ENCODE measurements around the gene SHLD2. TPM values are rescaled to one million over a fixed set of nuclear protein-coding genes. Genes with fewer than 3 reads are reported as not detected.

SHLD2 gene
- total RNA-seq, 4 donors from 2014 or later: 17.1 to 61.6 (median 30.2) TPM

DNA sequence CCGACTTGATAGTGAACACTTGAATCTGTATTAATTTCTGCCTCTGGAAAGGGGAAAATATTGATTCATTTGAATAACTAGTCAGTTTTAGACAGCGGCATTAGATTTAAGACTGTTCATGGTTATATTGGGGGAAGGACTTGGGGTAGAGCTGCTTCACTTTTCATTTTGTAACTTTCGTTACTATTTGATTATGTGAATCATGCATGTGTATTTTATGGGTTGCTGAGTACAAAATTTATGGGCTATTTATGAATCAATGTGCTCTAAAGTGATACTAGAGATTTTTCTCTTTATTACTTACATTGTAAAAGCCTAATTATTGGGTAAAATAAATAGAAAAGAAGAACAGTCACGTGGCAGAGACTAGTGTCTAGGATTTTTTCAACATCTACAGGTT, 5.3 kb upstream of the SHLD2 start:
- H3K27me3 ChIP-seq: no peaks in the 10 kb centered on the region
- no peaks in the 10 kb centered on the region for H3K36me3 ChIP-seq
- H3K4me1 ChIP-seq: peaks cover 0 to 9% of the 10 kb centered on the region in 2 donors
- H3K9me3 ChIP-seq: no peaks in the 10 kb centered on the region
- no peak overlapping the region for H3K4me3 ChIP-seq
- intact Hi-C loops (cut with DNase I; ENCODE audit: low total_unique reads): loop anchor here (10.0 kb wide), 1 partner anchor 125 kb away; the partner anchor contains the start of gene ADIRF
- no peak for TF ChIP-seq POLR2A (IDR thresholded peaks at IDR 0.05)
- TF ChIP-seq, protein P1, sequence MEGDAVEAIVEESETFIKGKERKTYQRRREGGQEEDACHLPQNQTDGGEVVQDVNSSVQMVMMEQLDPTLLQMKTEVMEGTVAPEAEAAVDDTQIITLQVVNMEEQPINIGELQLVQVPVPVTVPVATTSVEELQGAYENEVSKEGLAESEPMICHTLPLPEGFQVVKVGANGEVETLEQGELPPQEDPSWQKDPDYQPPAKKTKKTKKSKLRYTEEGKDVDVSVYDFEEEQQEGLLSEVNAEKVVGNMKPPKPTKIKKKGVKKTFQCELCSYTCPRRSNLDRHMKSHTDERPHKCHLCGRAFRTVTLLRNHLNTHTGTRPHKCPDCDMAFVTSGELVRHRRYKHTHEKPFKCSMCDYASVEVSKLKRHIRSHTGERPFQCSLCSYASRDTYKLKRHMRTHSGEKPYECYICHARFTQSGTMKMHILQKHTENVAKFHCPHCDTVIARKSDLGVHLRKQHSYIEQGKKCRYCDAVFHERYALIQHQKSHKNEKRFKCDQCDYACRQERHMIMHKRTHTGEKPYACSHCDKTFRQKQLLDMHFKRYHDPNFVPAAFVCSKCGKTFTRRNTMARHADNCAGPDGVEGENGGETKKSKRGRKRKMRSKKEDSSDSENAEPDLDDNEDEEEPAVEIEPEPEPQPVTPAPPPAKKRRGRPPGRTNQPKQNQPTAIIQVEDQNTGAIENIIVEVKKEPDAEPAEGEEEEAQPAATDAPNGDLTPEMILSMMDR (IDR thresholded peaks at IDR 0.05): no peak
- H3K27ac ChIP-seq: no peak overlapping the region
- DNase-seq: no peak

DNA sequence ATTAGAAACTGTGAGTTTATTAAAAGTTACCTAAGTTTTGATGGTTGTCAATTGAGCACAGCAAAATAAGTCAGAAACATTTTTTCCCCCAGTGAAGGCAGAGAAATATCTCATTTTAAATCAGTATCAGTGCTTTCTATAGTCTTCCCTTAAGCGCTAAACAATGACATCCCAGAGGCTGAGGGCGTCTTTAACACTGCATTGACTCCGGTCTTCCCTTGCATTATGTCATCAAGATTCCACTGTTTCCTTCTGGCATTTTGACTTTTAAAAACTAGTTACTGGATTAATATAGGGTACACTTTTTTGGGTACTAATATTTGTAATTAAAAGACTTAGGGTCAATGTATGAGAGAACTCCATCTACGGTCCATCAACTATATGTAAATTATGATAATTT, 4.2 kb upstream of the SHLD2 start:
- no peaks in the 10 kb centered on the region for H3K27me3 ChIP-seq

DNA sequence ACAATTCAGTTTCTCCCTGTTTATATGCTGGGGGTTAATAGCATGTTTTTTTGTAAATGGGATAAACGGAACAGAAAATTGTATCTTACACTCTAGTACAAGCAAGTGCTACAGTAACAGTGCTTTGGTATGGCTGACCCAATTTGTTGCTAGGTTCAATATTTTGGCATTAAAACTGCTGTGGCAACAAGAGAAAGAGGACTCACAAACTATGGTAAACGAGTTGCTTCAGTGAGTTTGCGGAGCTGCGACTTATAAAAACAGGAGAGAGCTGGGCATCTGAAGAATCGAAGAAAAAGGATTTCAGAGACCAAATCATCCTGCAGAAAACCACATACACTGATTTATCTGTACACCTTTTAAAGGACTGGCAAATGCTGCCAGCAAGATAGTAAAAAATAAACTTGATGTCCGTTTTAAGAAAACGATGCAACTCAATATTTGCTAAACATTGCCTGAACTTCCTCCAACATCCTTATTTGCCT, 2.6 kb upstream of the SHLD2 start:
- Histone ChIP-seq H3K27me3 (no peaks in the 10 kb centered on the region), H3K4me1 (peaks cover 0 to 9% of the 10 kb centered on the region in 2 donors), H3K27ac (peak overlapping the region; percentile 96), H3K9me3 (no peaks in the 10 kb centered on the region), H3K36me3 (no peaks in the 10 kb centered on the region), H3K4me3 (peak overlapping the region; percentile 77 to 93)
- DNase-seq: no peak
- TF ChIP-seq, protein P1 (IDR thresholded peaks at IDR 0.05): no peak
- TF ChIP-seq POLR2A (IDR thresholded peaks at IDR 0.05): no peak
- intact Hi-C loops (cut with DNase I; ENCODE audit: low total_unique reads): loop anchor here (10.0 kb wide), 1 partner anchor 128 kb away; the partner anchor contains the start of gene ADIRF

More for the DNA sequence above, 4.2 kb upstream of the SHLD2 start:
- Histone ChIP-seq H3K9me3 (no peaks in the 10 kb centered on the region), H3K27ac (no peak overlapping the region), H3K4me3 (no peak overlapping the region), H3K36me3 (no peaks in the 10 kb centered on the region), H3K4me1 (peaks cover 0 to 9% of the 10 kb centered on the region in 2 donors)
- no peak for TF ChIP-seq POLR2A (IDR thresholded peaks at IDR 0.05)
- TF ChIP-seq, protein P1 (IDR thresholded peaks at IDR 0.05): no peak
- intact Hi-C loops (cut with DNase I; ENCODE audit: low total_unique reads): loop anchor here (10.0 kb wide), 1 partner anchor 126 kb away; the partner anchor contains the start of gene ADIRF
- no peak for DNase-seq

DNA sequence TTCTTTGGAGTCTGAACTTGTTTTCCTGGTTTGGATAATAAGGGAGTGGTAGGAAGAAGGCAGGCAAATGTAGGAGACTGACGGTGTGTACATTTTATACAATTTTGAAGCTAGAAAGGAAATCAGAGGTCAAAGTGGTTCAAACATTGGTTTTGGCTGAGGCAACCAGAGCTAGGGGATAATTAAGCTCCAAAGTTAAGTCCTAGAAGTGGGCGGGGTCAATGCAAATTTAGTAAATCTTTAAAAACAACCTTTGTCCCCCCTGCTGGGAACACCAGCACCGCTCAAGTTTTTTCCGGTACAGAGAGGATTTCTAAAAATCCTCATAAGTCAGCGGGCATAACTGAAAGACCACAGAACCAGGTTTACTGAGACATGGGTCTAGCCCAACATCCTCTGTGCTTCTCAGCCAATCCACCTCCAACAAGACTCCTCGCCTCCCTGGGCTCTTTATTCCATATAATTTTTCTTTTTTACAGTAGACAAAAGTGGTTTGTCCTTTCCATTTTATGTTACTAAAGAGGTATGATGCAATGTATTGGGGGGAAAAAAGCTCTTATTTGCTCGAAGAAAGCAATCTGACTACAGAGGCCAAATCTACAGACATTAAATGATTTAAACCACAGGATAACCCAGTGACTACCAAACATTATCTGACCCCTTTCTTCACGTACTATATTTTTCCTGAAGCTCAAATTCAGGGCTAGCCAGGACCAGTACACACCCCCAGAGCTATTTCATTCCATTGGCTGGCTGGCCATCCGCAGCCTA, 2.0 kb upstream of the SHLD2 start:
- Histone ChIP-seq H3K9me3 (no peaks in the 10 kb centered on the region), H3K27me3 (no peaks in the 10 kb centered on the region), H3K4me1 (peaks cover 0 to 9% of the 10 kb centered on the region in 2 donors), H3K27ac (peak overlapping the region; percentile 96), H3K36me3 (no peaks in the 10 kb centered on the region), H3K4me3 (peak overlapping the region; percentile 77 to 93)
- TF ChIP-seq, protein P1 (IDR thresholded peaks at IDR 0.05): no peak
- no peak for TF ChIP-seq POLR2A (IDR thresholded peaks at IDR 0.05)
- no peak for DNase-seq
- intact Hi-C loops (cut with DNase I; ENCODE audit: low total_unique reads): loop anchor here (10.0 kb wide), 1 partner anchor 128 kb away; the partner anchor contains the start of gene ADIRF

Data from uterus (tissue), 4 donors.